Caco-2 (cell line): ENCODE results near the gene SLC37A1. TPM values are rescaled to one million over a fixed set of nuclear protein-coding genes. Genes with fewer than 3 reads are reported as not detected.
A peak's percentile ranks its signal among the peaks of the same experiment; 100 is the strongest.

Source experiments
- Bru-seq: library from RNA; stranded (reverse); fragments of 400-500 nt; gene quantifications from one replicate; lab custom pipeline; 2021; lab: Mats Ljungman, UMichigan
- BruChase-seq, 2 experiments: library from RNA; stranded (reverse); fragments of 400-500 nt; gene quantifications; one replicate each; lab custom pipeline; 2021; lab: Mats Ljungman, UMichigan
- BruUV-seq: library from RNA; stranded (reverse); fragments of 400-500 nt; replicated peaks from 2 replicates; lab custom pipeline; 2021; lab: Mats Ljungman, UMichigan
- CTCF ChIA-PET: fragments of 300-600 bp; sonication (Branson Sonifier 250); formaldehyde crosslinking; loops from one replicate; lab custom pipeline; 2022; ENCODE audit warnings: antibody characterized with exemption; lab: Charles Lee
- POLR2A ChIA-PET: fragments of 300-600 bp; sonication (Branson Sonifier 250); formaldehyde crosslinking; loops from one replicate; lab custom pipeline; 2022; ENCODE audit warnings: antibody characterized with exemption; lab: Charles Lee
- DNase-seq, 2 experiments: peaks; one replicate each; pipeline versions ENCODE4 v3.0.0 to v3.0.0-alpha.2; 2020 to 2022
- H3K27me3 ChIP-seq: replicated peaks from 2 replicates; pipeline ENCODE4 v1.6.0; 2011; ENCODE audit warnings: low read length; ENCODE audit not compliant: control insufficient read depth, insufficient read depth
- H3K36me3 ChIP-seq: 2 replicates; pipeline ENCODE4 v1.5.1; 2011; ENCODE audit warnings: low read length; ENCODE audit not compliant: control insufficient read depth, insufficient read depth
- H3K4me1 ChIP-seq: fragments of 250-450 bp; sonication (Bioruptor Pico); 2 replicates; pipeline ENCODE4 v1.5.1; 2020; ENCODE audit warnings: mild to moderate bottlenecking
- H3K4me3 ChIP-seq: 2 replicates; pipeline ENCODE4 v1.5.1; 2011; ENCODE audit warnings: low read depth, mild to moderate bottlenecking, control low read depth, low read length
- H3K9me3 ChIP-seq: fragments of 250-450 bp; sonication (Bioruptor Pico); 2 replicates; pipeline ENCODE4 v1.5.1; 2020; ENCODE audit warnings: mild to moderate bottlenecking, moderate library complexity
- H3K27ac Mint-ChIP-seq: one replicate; pipeline ENCODE4 v1.8.0; 2022; ENCODE audit warnings: mixed read lengths; ENCODE audit not compliant: unreplicated experiment
- H3K27me3 Mint-ChIP-seq: one replicate; pipeline ENCODE4 v1.8.0; 2022; ENCODE audit warnings: mixed read lengths; ENCODE audit not compliant: insufficient read depth, unreplicated experiment
- H3K36me3 Mint-ChIP-seq: one replicate; pipeline ENCODE4 v1.8.0; 2022; ENCODE audit warnings: mild to moderate bottlenecking, mixed read lengths; ENCODE audit not compliant: insufficient read depth, unreplicated experiment
- H3K4me1 Mint-ChIP-seq: one replicate; pipeline ENCODE4 v1.8.0; 2022; ENCODE audit warnings: low read depth, mixed read lengths; ENCODE audit not compliant: unreplicated experiment
- H3K4me3 Mint-ChIP-seq: one replicate; pipeline ENCODE4 v1.8.0; 2022; ENCODE audit warnings: mild to moderate bottlenecking, moderate library complexity, mixed read lengths; ENCODE audit not compliant: unreplicated experiment
- H3K9me3 Mint-ChIP-seq: one replicate; pipeline ENCODE4 v1.8.0; 2022; ENCODE audit warnings: mixed read lengths; ENCODE audit not compliant: unreplicated experiment
- CTCF ChIP-seq, 2 experiments: fragments of 200-600 bp in 1 of 2; IDR thresholded peaks; 1 replicate in 1 of 2; 2 replicates in 1 of 2; pipeline versions ENCODE4 v1.5.1 to v1.8.0; 2011 to 2022; ENCODE audit warnings: antibody characterized with exemption in 1 of 2, control low read depth in 1 of 2, inconsistent platforms in 1 of 2, low read depth in 1 of 2, low read length in 1 of 2, mild to moderate bottlenecking in 1 of 2, moderate library complexity in 1 of 2; ENCODE audit not compliant: insufficient read depth in 1 of 2, severe bottlenecking in 1 of 2, unreplicated experiment in 1 of 2
- intact Hi-C: fragments of 100-400 bp; cut with micrococcal nuclease; formaldehyde crosslinking; loops from one replicate; pipeline ENCODE4 v1.10.0; 2022; ENCODE audit not compliant: unreplicated experiment
- long read RNA-seq: library from polyadenylated mRNA; stranded (forward); transcript quantifications from one replicate; pipeline ENCODE4 v2.0.0, GENCODE V29; 2022
- total RNA-seq: library from RNA; stranded (reverse); gene quantifications from 2 replicates; pipeline ENCODE4 v1.2.3, GENCODE V29; 2022

The SLC37A1 gene
- total RNA-seq (8.4 and 9.8 TPM in 2 replicates), Bru-seq, nascent RNA (percentile 56 among the genes with signal in this experiment), BruChase-seq, experiment 1, labeled RNA remaining after a 2-hour chase (percentile 57 among the genes with signal in this experiment), BruChase-seq, experiment 2, labeled RNA remaining after a 6-hour chase (percentile 52 among the genes with signal in this experiment)
- long read RNA-seq, partial matches to known transcripts, result 1 of 5 reads
- long read RNA-seq, other reads (novel, unspliced or antisense), result 4 of 5 reads

- H3K9me3 ChIP-seq, result no peaks in the 10 kb centered on the region
- BruUV-seq, result no TSS peak
- H3K4me3 ChIP-seq, result peak within 1 kb of the TSS; percentile 76
- no peaks in the 10 kb centered on the region for H3K36me3 ChIP-seq
- no peaks in the 10 kb centered on the region for H3K27me3 ChIP-seq
- H3K9me3 Mint-ChIP-seq, result no peaks in the 10 kb centered on the region
- peaks cover 33% of the 10 kb centered on the region for H3K4me1 Mint-ChIP-seq
- no peak for TF ChIP-seq CTCF (IDR thresholded peaks at IDR 0.05; ENCODE audit: insufficient read depth in 1 of 2, low read depth in 1 of 2, low read length in 1 of 2, severe bottlenecking in 1 of 2, unreplicated experiment in 1 of 2)
- H3K36me3 Mint-ChIP-seq, result no peaks in the 10 kb centered on the region
- ChIA-PET POLR2A (no interaction called here), CTCF (interaction anchor here (1.1 kb wide), 1 partner anchor 46 kb away, joined by 3 read pairs; no protein-coding TSS in a partner anchor)
- intact Hi-C loops, result no loop called here
- peak within 1 kb of the TSS; percentile 79 for H3K4me3 Mint-ChIP-seq
- peak within 1 kb of the TSS; percentile 57 for H3K27ac Mint-ChIP-seq
- DNase-seq, result peak in 1 of 2 experiments; percentile 44
- peaks cover 39% of the 10 kb centered on the region for H3K4me1 ChIP-seq
- H3K27me3 Mint-ChIP-seq, result no peaks in the 10 kb centered on the region
These were observed at the start of gene SLC37A1 for GRCh38 chr21:42513151-42513984. Gene SLC37A1, plus strand, starts transcription at chr21:42513852. Its CDS starts 4,603 bp downstream, at chr21:42518455.

DNA sequence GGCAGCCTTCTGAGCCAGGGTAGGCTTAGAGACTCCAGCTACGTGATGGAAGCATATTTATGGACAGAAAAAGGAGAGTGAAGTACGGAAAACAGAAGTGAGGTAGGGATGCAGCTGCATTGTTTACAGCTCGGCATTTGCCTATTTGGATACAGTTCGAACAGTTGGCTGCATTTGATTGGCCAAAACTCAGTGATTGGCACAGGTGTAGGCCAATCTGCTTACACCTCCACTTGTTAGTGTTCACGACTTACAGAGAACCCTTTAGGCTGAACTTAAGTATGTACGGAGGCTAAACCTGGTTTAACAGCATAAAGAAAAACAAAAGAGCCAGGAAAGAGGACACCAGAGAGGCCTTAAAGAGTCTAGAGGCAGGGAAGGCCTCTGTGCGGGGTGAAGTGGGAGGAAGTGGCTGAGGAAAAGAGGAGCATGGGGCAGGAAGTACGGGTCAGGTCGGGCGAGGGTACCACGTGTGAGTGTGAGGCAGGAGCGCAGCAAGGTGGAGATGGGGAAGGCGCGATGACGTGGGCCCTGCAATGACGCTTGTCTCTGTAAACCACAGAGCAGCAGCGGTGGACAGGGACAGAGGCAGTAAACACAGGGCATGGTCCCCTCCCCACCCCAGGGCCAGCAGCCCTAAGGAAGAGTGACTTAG is 49.7 kb upstream of the SLC37A1 start:
- H3K4me3 Mint-ChIP-seq, result no peak overlapping the region

More for the DNA sequence above, 49.7 kb upstream of the SLC37A1 start:
- ChIA-PET CTCF (no interaction called here), POLR2A (no interaction called here)
- Mint-ChIP-seq H3K36me3 (peaks cover 6% of the 10 kb centered on the region), H3K27me3 (no peaks in the 10 kb centered on the region), H3K9me3 (peaks cover 9% of the 10 kb centered on the region), H3K27ac (peak overlapping the region; percentile 33), H3K4me1 (peaks cover 24% of the 10 kb centered on the region)
- H3K36me3 ChIP-seq, result no peaks in the 10 kb centered on the region
- intact Hi-C loops, result no loop called here
- DNase-seq, result peak; percentile 50 to 80
- peaks cover 32% of the 10 kb centered on the region for H3K4me1 ChIP-seq
- no peak overlapping the region for H3K4me3 ChIP-seq
- no peaks in the 10 kb centered on the region for H3K27me3 ChIP-seq
- no peaks in the 10 kb centered on the region for H3K9me3 ChIP-seq
- TF ChIP-seq CTCF (IDR thresholded peaks at IDR 0.05; ENCODE audit: insufficient read depth in 1 of 2, low read depth in 1 of 2, low read length in 1 of 2, severe bottlenecking in 1 of 2, unreplicated experiment in 1 of 2), result no peak
- BruUV-seq, result no TSS peak
